Measurements from ENCODE around the gene CELF2.

The CELF2 gene

DNA sequence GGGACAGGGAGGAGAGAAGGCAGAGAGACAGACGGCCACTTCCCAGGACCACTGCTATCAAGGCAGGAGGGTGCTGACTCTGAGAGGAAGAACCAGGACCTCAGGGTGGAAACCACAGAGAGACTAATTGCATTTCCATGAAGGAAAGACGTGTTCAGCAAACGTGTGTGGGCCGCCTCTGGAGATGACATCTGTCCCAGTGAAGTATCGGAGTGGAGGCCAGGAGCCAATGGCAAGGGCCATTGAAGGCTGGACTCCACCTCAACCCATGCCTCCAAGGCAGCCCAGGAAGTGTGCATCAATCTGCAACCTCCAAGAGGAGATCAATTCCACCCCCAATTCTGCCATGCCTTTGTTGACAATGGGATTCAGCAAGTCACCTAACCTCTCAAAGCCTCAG, 363.8 kb downstream of the CELF2 start:
- no peaks in the 10 kb centered on the region for H3K9me3 ChIP-seq (ENCODE audit: control insufficient read depth in 5 of 5, low read length in 5 of 5)
- no peak overlapping the region for H3K4me3 ChIP-seq (ENCODE audit: low read depth in 1 of 5, low read length in 5 of 5)
- H3K9ac ChIP-seq (ENCODE audit: low read length in 5 of 5) = no peak overlapping the region
- H3K27ac ChIP-seq (ENCODE audit: low read depth, low read length) = no peak overlapping the region
- peaks cover 0 to 6% (median 6%) of the 10 kb centered on the region in 5 donors for H3K4me1 ChIP-seq (ENCODE audit: control insufficient read depth in 5 of 5, insufficient read depth in 5 of 5, low read length in 5 of 5)
- H3K36me3 ChIP-seq (ENCODE audit: control insufficient read depth in 5 of 5, insufficient read depth in 5 of 5, low read length in 5 of 5) = no peaks in the 10 kb centered on the region
- H3K27me3 ChIP-seq (ENCODE audit: control insufficient read depth in 5 of 5, insufficient read depth in 4 of 5, low read length in 5 of 5) = no peaks in the 10 kb centered on the region

DNA sequence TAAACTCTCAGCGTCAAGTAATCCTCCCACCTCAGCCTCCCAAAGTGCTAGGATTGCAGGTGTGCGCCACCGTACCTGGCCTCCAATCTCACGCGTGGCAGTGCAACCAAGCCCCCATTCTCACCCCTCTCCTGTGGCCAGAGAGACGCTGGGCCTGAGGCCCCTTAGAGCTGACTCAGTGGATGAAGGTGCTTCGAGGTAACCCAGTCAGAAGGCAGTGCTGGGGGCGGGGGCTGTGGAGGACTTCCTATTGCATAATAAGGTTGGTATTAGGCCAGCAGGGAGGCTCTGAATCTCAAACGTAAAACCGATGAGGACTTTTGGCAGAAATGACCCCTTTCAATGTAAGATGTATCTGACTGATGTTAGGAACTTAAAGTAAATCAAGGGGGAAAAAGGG, 364.5 kb downstream of the CELF2 start:
- no peak overlapping the region for H3K27ac ChIP-seq (ENCODE audit: low read depth, low read length)
- no peaks in the 10 kb centered on the region for H3K36me3 ChIP-seq (ENCODE audit: control insufficient read depth in 5 of 5, insufficient read depth in 5 of 5, low read length in 5 of 5)
- peaks cover 0 to 6% (median 6%) of the 10 kb centered on the region in 5 donors for H3K4me1 ChIP-seq (ENCODE audit: control insufficient read depth in 5 of 5, insufficient read depth in 5 of 5, low read length in 5 of 5)
- H3K4me3 ChIP-seq (ENCODE audit: low read depth in 1 of 5, low read length in 5 of 5) = no peak overlapping the region
- H3K27me3 ChIP-seq (ENCODE audit: control insufficient read depth in 5 of 5, insufficient read depth in 4 of 5, low read length in 5 of 5) = no peaks in the 10 kb centered on the region
- no peaks in the 10 kb centered on the region for H3K9me3 ChIP-seq (ENCODE audit: control insufficient read depth in 5 of 5, low read length in 5 of 5)
- no peak overlapping the region for H3K9ac ChIP-seq (ENCODE audit: low read length in 5 of 5)

DNA sequence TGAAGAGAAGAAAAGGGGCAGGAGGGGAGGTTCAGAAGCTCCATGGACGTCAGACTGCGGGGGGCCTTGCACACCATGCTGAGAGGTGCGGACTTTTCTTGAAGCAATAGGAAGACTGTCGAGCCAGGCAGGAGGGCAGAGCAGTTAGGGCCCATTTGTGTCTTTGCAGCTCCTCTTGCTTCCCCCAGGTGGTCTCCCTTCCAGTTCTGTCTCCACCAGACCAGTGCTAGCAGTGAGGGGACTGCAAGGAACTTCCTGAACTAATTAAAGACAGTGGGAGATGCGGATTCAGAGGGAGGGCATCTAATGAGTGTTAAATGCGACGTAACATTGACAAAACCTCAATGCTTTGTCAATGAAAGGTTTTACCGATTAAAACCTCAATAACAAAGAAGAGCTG, 368.4 kb downstream of the CELF2 start:
- Histone ChIP-seq H3K9ac (ENCODE audit: low read length in 5 of 5) (no peak overlapping the region), H3K36me3 (ENCODE audit: control insufficient read depth in 5 of 5, insufficient read depth in 5 of 5, low read length in 5 of 5) (no peaks in the 10 kb centered on the region), H3K4me1 (ENCODE audit: control insufficient read depth in 5 of 5, insufficient read depth in 5 of 5, low read length in 5 of 5) (peaks cover 0 to 4% (median 0%) of the 10 kb centered on the region in 5 donors), H3K9me3 (ENCODE audit: control insufficient read depth in 5 of 5, low read length in 5 of 5) (no peaks in the 10 kb centered on the region), H3K4me3 (ENCODE audit: low read depth in 1 of 5, low read length in 5 of 5) (no peak overlapping the region), H3K27me3 (ENCODE audit: control insufficient read depth in 5 of 5, insufficient read depth in 4 of 5, low read length in 5 of 5) (no peaks in the 10 kb centered on the region), H3K27ac (ENCODE audit: low read depth, low read length) (no peak overlapping the region)

All from subcutaneous abdominal adipose tissue (tissue), 5 donors.